H1 (cell line): Measurements from ENCODE around the gene PIGU. TPM values are rescaled to one million over a fixed set of nuclear protein-coding genes. Genes with fewer than 3 reads are reported as not detected.

ENCODE experiments used
- CTCF ChIA-PET: fragments of 300-600 bp; sonication (Branson Sonifier 250); formaldehyde crosslinking; loops from one replicate; lab custom pipeline; 2021; ENCODE audit not compliant: partially characterized antibody; lab: Charles Lee
- POLR2A ChIA-PET: fragments of 300-600 bp; sonication (Branson Sonifier 250); formaldehyde crosslinking; loops from one replicate; lab custom pipeline; 2021; ENCODE audit warnings: inconsistent platforms; ENCODE audit not compliant: partially characterized antibody; lab: Charles Lee
- DNase-seq, 2 experiments: peaks; one replicate each; pipeline versions ENCODE4 v3.0.0 to v3.0.0-alpha.2; 2010 to 2022; ENCODE audit warnings: low spot score in 2 of 2, low read depth in 1 of 2, mixed read lengths in 1 of 2
- FAIRE-seq: peaks from 2 replicates; lab custom pipeline; 2011; peaks lifted over from hg19 to GRCh38; lab: Jason Lieb, UNC
- H2AFZ ChIP-seq: 2 replicates; pipeline ENCODE4 v1.8.1; 2012; ENCODE audit warnings: low read length, inconsistent platforms
- H2AK5ac ChIP-seq: 2 replicates; pipeline ENCODE4 v1.6.1; 2013; ENCODE audit warnings: low read depth, low read length
- H2BK120ac ChIP-seq: replicated peaks from 2 replicates; pipeline ENCODE3; 2013; ENCODE audit warnings: low read depth, low read length, inconsistent platforms
- H2BK12ac ChIP-seq: 2 replicates; pipeline ENCODE4 v1.6.1; 2013; ENCODE audit warnings: low read depth, low read length
- H2BK15ac ChIP-seq: 2 replicates; pipeline ENCODE4 v1.6.1; 2013; ENCODE audit warnings: low read length
- H2BK20ac ChIP-seq: 2 replicates; pipeline ENCODE4 v1.6.1; 2013; ENCODE audit warnings: low read length
- H2BK5ac ChIP-seq: 2 replicates; pipeline ENCODE4 v1.6.1; 2013; ENCODE audit warnings: low read depth, low read length
- H3K14ac ChIP-seq: 2 replicates; pipeline ENCODE4 v1.6.1; 2013; ENCODE audit warnings: inconsistent platforms; ENCODE audit not compliant: insufficient read length
- H3K18ac ChIP-seq: 2 replicates; pipeline ENCODE4 v1.6.1; 2013; ENCODE audit warnings: low read length; ENCODE audit errors: extremely low read depth
- H3K23ac ChIP-seq: 2 replicates; pipeline ENCODE4 v1.6.1; 2013; ENCODE audit warnings: inconsistent platforms; ENCODE audit not compliant: insufficient read length
- H3K23me2 ChIP-seq: 2 replicates; pipeline ENCODE4 v1.6.1; 2013; ENCODE audit warnings: low read depth, low read length
- H3K27ac ChIP-seq: 2 replicates; pipeline ENCODE4 v1.6.1; 2011; ENCODE audit warnings: low read depth, low read length, inconsistent platforms
- H3K27me3 ChIP-seq, 4 experiments: replicated peaks in 1 of 4; 1 replicate in 1 of 4; 2 replicates in 3 of 4; pipeline versions ENCODE4 v1.6.1 to v1.8.1; 2011 to 2013; ENCODE audit warnings: low read length in 3 of 4, mild to moderate bottlenecking in 3 of 4, inconsistent platforms in 2 of 4, mixed read lengths in 2 of 4, moderate library complexity in 1 of 4; ENCODE audit not compliant: control insufficient read depth in 3 of 4, insufficient read depth in 3 of 4; ENCODE audit errors: extremely low read depth in 1 of 4
- H3K36me3 ChIP-seq, 4 experiments: 2 replicates each; pipeline versions ENCODE4 v1.6.1 to v1.8.1; 2011 to 2013; ENCODE audit warnings: mild to moderate bottlenecking in 4 of 4, low read length in 3 of 4, moderate library complexity in 2 of 4, control low read depth in 1 of 4, inconsistent platforms in 1 of 4; ENCODE audit not compliant: insufficient read depth in 4 of 4, control insufficient read depth in 2 of 4
- H3K4ac ChIP-seq: replicated peaks from 2 replicates; pipeline ENCODE3; 2013; ENCODE audit warnings: low read length, low read depth, mixed read lengths, inconsistent platforms; ENCODE audit not compliant: insufficient read length
- H3K4me1 ChIP-seq, 4 experiments: replicated peaks in 1 of 4; 1 replicate in 1 of 4; 2 replicates in 3 of 4; pipeline versions ENCODE4 v1.6.1 to v1.8.1; 2011 to 2013; ENCODE audit warnings: low read length in 3 of 4, inconsistent platforms in 2 of 4, mixed read lengths in 1 of 4; ENCODE audit not compliant: insufficient read depth in 4 of 4, control insufficient read depth in 3 of 4
- H3K4me2 ChIP-seq, 2 experiments: 2 replicates each; pipeline versions ENCODE4 v1.6.1 to v1.8.1; 2011 to 2013; ENCODE audit warnings: low read depth in 2 of 2, low read length in 2 of 2, control low read depth in 1 of 2, inconsistent platforms in 1 of 2, mild to moderate bottlenecking in 1 of 2; ENCODE audit not compliant: insufficient read depth in 1 of 2
- H3K4me3 ChIP-seq, 4 experiments: fragments of 200-600, 300-600 bp in 1 of 4; sonication (generic), shearing (Covaris generic), sonication (Bioruptor Twin) in 1 of 4; 2 replicates each; pipeline versions ENCODE4 v1.5.1 to v1.8.1; 2011 to 2016; ENCODE audit warnings: low read length in 4 of 4, low read depth in 3 of 4, control low read depth in 2 of 4, inconsistent platforms in 2 of 4, mild to moderate bottlenecking in 2 of 4, mixed read lengths in 1 of 4, moderate library complexity in 1 of 4; ENCODE audit not compliant: insufficient read depth in 2 of 4; ENCODE audit errors: extremely low read depth in 1 of 4
- H3K56ac ChIP-seq: replicated peaks from 2 replicates; pipeline ENCODE3; 2013; ENCODE audit warnings: low read depth, mild to moderate bottlenecking, mixed read lengths, low read length, inconsistent platforms; ENCODE audit not compliant: insufficient read length
- H3K79me1 ChIP-seq: 2 replicates; pipeline ENCODE4 v1.6.1; 2013; ENCODE audit warnings: low read depth, low read length, control low read depth
- H3K79me2 ChIP-seq, 2 experiments: 2 replicates each; pipeline versions ENCODE4 v1.6.1 to v1.8.1; 2012 to 2013; ENCODE audit warnings: low read length in 2 of 2, mild to moderate bottlenecking in 2 of 2, inconsistent platforms in 1 of 2; ENCODE audit not compliant: insufficient read depth in 2 of 2, control insufficient read depth in 1 of 2
- H3K9ac ChIP-seq, 4 experiments: replicated peaks in 1 of 4; 1 replicate in 1 of 4; 2 replicates in 3 of 4; pipeline versions ENCODE4 v1.6.1 to v1.8.1; 2011 to 2013; ENCODE audit warnings: low read depth in 3 of 4, low read length in 3 of 4, control low read depth in 2 of 4, mild to moderate bottlenecking in 2 of 4, moderate library complexity in 2 of 4, inconsistent platforms in 1 of 4; ENCODE audit errors: extremely low read depth in 1 of 4
- H3K9me3 ChIP-seq, 2 experiments: 2 replicates each; pipeline versions ENCODE4 v1.6.1 to v1.8.1; 2012 to 2013; ENCODE audit warnings: mild to moderate bottlenecking in 2 of 2, moderate library complexity in 2 of 2, control low read depth in 1 of 2, inconsistent platforms in 1 of 2, low read depth in 1 of 2, low read length in 1 of 2, mixed read lengths in 1 of 2; ENCODE audit not compliant: insufficient read depth in 2 of 2
- H4K20me1 ChIP-seq, 2 experiments: replicated peaks in 1 of 2; 2 replicates each; pipeline versions ENCODE3 to v1.8.1; 2011 to 2013; ENCODE audit warnings: inconsistent platforms in 2 of 2, low read length in 2 of 2, mild to moderate bottlenecking in 1 of 2; ENCODE audit not compliant: insufficient read depth in 2 of 2, control insufficient read depth in 1 of 2
- H4K5ac ChIP-seq: 2 replicates; pipeline ENCODE4 v1.6.1; 2013; ENCODE audit warnings: low read length, low read depth, mixed read lengths, inconsistent platforms; ENCODE audit not compliant: insufficient read length
- H4K8ac ChIP-seq: 2 replicates; pipeline ENCODE4 v1.8.0; 2013; ENCODE audit warnings: mild to moderate bottlenecking, moderate library complexity, low read length, inconsistent platforms; ENCODE audit not compliant: insufficient read depth; ENCODE audit errors: extremely low read depth
- H4K91ac ChIP-seq: replicated peaks from 2 replicates; pipeline ENCODE3; 2013; ENCODE audit warnings: low read length, mixed read lengths, inconsistent platforms; ENCODE audit not compliant: insufficient read length
- BACH1 ChIP-seq: IDR thresholded peaks from 2 replicates; pipeline ENCODE4 v1.6.1; 2012; ENCODE audit warnings: low read length, improper control_type of control experiment
- SIX5 ChIP-seq: IDR thresholded peaks from 2 replicates; pipeline ENCODE4 v1.6.1; 2011; ENCODE audit warnings: mild to moderate bottlenecking, low read depth, low read length
- TEAD4 ChIP-seq: IDR thresholded peaks from 2 replicates; pipeline ENCODE4 v1.6.1; 2012; ENCODE audit warnings: low read depth, low read length, inconsistent platforms, mixed read lengths
- WGBS, 2 experiments: shearing (Covaris generic) in 1 of 2; methylation state at CpG; one replicate each; pipeline versions ENCODE4 v1.1.6 to v1.1.7; 2013 to 2015; ENCODE audit warnings: low lambda C conversion rate in 2 of 2, mixed read lengths in 2 of 2, inconsistent platforms in 1 of 2, low coverage in 1 of 2, missing lambda C conversion rate in 1 of 2; ENCODE audit not compliant: insufficient replicate concordance in 2 of 2, insufficient coverage in 1 of 2, insufficient read length in 1 of 2; ENCODE audit errors: extremely low coverage in 1 of 2, missing lambda C conversion rate in 1 of 2; 5-methylcytosine and 5-hydroxymethylcytosine counted together
- polyA plus RNA-seq, 7 experiments: library from polyadenylated mRNA; depleted of rRNA in 3 of 7; stranded (reverse) in 5 of 7; unstranded in 2 of 7; fragments of >200 nt in 5 of 7; fragments of 200-250 nt in 2 of 7; gene quantifications; 1 replicate in 5 of 7; 2 replicates in 1 of 7; 4 replicates in 1 of 7; pipeline versions ENCODE4 v1.2.1 to v1.2.3, GENCODE V29; 2011 to 2013; ENCODE audit warnings: missing spikeins in 2 of 7, mixed read lengths in 2 of 7
- total RNA-seq: library from RNA; stranded (reverse); fragmentation: NEBNext Ultra II Directional; extraction: Animal tissue kit (Norgen Biotek cat#: 25700); gene quantifications from 2 replicates; pipeline ENCODE4 v1.2.1, GENCODE V29; 2021
- TF ChIP-seq, protein P1 (sequence below): IDR thresholded peaks from 2 replicates; pipeline ENCODE4 v1.6.1; 2012; ENCODE audit warnings: low read length, inconsistent platforms

PIGU gene
- total and polyA plus RNA-seq, 2 of the 8 experiments (the other 6 are each of a cell fraction or from before 2014, with no cell fraction given): 28.3 to 117 TPM

DNA sequence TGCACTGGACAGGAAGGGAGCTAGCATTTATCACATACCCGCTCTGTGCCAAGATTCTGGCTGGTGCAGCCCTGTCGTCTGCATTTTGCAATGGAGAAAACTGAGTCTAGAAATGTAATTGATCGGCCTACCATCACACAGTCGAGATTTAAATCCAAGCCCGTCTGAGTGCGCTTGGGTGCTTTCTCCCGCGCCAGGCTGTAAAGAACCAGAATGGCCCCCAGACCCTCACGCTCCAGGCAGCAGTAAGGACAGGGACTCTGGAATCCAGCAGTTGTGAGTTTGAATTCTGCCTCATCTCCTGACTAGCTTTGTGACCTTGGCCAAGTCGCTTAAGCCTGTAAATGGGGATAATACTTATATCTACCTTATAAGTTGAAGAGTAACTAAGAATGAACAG is 149.9 kb downstream of the PIGU start:
- Histone ChIP-seq H3K4me3 (no peak overlapping the region), H3K9ac (no peak overlapping the region), H3K4me2 (no peak overlapping the region), H4K20me1 (peaks cover 16 to 20% of the 10 kb centered on the region in 2 experiments), H3K56ac (no peak overlapping the region), H3K79me1 (peaks cover 14% of the 10 kb centered on the region), H3K4ac (no peak overlapping the region), H3K9me3 (no peaks in the 10 kb centered on the region), H2BK15ac (no peak overlapping the region), H2AFZ (no peak overlapping the region), H3K4me1 (peaks cover 0 to 4% (median 3%) of the 10 kb centered on the region in 4 experiments; a peak in 3 of 7 replicates), H3K79me2 (peaks cover 0 to 39% of the 10 kb centered on the region in 2 experiments; a peak in 3 of 4 replicates), H3K36me3 (peaks cover 8 to 35% (median 20%) of the 10 kb centered on the region in 4 experiments), H3K23ac (no peak overlapping the region), H4K5ac (no peak overlapping the region), H2BK20ac (no peak overlapping the region), H3K27me3 (no peaks in the 10 kb centered on the region), H3K27ac (no peak overlapping the region), H3K14ac (no peak overlapping the region), H4K8ac (no peak overlapping the region), H2AK5ac (no peak overlapping the region), H2BK12ac (no peak overlapping the region), H3K23me2 (no peaks in the 10 kb centered on the region), H2BK120ac (no peak overlapping the region), H2BK5ac (no peak overlapping the region), H3K18ac (no peak overlapping the region), H4K91ac (no peak overlapping the region)
- FAIRE-seq (no peak), DNase-seq (no peak)
- no peak for TF ChIP-seq BACH1
- TF ChIP-seq, protein P1, sequence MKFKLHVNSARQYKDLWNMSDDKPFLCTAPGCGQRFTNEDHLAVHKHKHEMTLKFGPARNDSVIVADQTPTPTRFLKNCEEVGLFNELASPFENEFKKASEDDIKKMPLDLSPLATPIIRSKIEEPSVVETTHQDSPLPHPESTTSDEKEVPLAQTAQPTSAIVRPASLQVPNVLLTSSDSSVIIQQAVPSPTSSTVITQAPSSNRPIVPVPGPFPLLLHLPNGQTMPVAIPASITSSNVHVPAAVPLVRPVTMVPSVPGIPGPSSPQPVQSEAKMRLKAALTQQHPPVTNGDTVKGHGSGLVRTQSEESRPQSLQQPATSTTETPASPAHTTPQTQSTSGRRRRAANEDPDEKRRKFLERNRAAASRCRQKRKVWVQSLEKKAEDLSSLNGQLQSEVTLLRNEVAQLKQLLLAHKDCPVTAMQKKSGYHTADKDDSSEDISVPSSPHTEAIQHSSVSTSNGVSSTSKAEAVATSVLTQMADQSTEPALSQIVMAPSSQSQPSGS: no peak
- TF ChIP-seq TEAD4: no peak
- no peak for TF ChIP-seq SIX5
- ChIA-PET POLR2A (interaction anchor here (1.0 to 1.3 kb wide), 2 partner anchors 11 to 224 kb away, joined by 3 read pairs; partner anchors contain the start of gene DYNLRB1), CTCF (interaction anchor here (1.1 to 1.6 kb wide), 3 partner anchors 10 to 214 kb away, joined by 3 to 4 read pairs (median 4); no protein-coding TSS in a partner anchor)
- WGBS, 2 experiments: 90% methylated on average over 10 of the region's 10 CpGs; no CpG with 5 or more reads in 1 of the 2 experiments
